ENCODE results near the gene SLC35G2. TPM values are rescaled to one million over a fixed set of nuclear protein-coding genes. Genes with fewer than 3 reads are reported as not detected.
A peak's percentile ranks its signal among the peaks of the same experiment; 100 is the strongest.

SLC35G2 gene
- total and polyA plus RNA-seq, 2 experiments from 2014 or later, result 1.5 to 1.6 TPM

GRCh38 chr3:136780741-136781140, 38.2 kb upstream of the SLC35G2 start:
- Histone ChIP-seq H3K4me1 (ENCODE audit: insufficient read depth) (no peaks in the 10 kb centered on the region), H2AFZ (no peak overlapping the region), H3K4me3 (no peak overlapping the region), H3K9me3 (ENCODE audit: low read depth) (no peaks in the 10 kb centered on the region), H3K9me2 (replicated peaks; ENCODE audit: insufficient read depth) (no peaks in the 10 kb centered on the region), H3K36me3 (replicated peaks; ENCODE audit: insufficient read depth, low read depth) (no peaks in the 10 kb centered on the region), H3K4me2 (no peak overlapping the region), H4K20me1 (ENCODE audit: insufficient read depth, poor library complexity, severe bottlenecking) (no peaks in the 10 kb centered on the region), H3K27ac (no peak overlapping the region), H3K79me2 (no peaks in the 10 kb centered on the region), H3K27me3 (no peaks in the 10 kb centered on the region)
- TF ChIP-seq EZH2phosphoT487 (IDR thresholded peaks at IDR 0.05; ENCODE audit: low read depth, severe bottlenecking, unreplicated experiment), result no peak
- no peak for TF ChIP-seq EZH2 (IDR thresholded peaks at IDR 0.05; ENCODE audit: borderline replicate concordance)
- TF ChIP-seq CTCF (IDR thresholded peaks at IDR 0.05; ENCODE audit: poor library complexity), result no peak
- DNase-seq (ENCODE audit: low spot score), result no peak
- WGBS (ENCODE audit: low lambda C conversion rate, missing lambda C conversion rate), result 94% methylated on average over 4 of the region's 4 CpGs

- Histone ChIP-seq H3K79me2 (no peaks in the 10 kb centered on the region), H3K27ac (no peak overlapping the region), H3K9me2 (replicated peaks; ENCODE audit: insufficient read depth) (no peaks in the 10 kb centered on the region), H2AFZ (no peak overlapping the region), H3K4me2 (no peak overlapping the region), H3K9me3 (ENCODE audit: low read depth) (no peaks in the 10 kb centered on the region), H3K27me3 (no peaks in the 10 kb centered on the region), H4K20me1 (ENCODE audit: insufficient read depth, poor library complexity, severe bottlenecking) (no peaks in the 10 kb centered on the region), H3K36me3 (replicated peaks; ENCODE audit: insufficient read depth, low read depth) (no peaks in the 10 kb centered on the region), H3K4me3 (no peak overlapping the region), H3K4me1 (ENCODE audit: insufficient read depth) (no peaks in the 10 kb centered on the region)
- 70% methylated on average over 5 of the region's 5 CpGs for WGBS (ENCODE audit: low lambda C conversion rate, missing lambda C conversion rate)
- no peak for DNase-seq (ENCODE audit: low spot score)
- TF ChIP-seq EZH2phosphoT487 (IDR thresholded peaks at IDR 0.05; ENCODE audit: low read depth, severe bottlenecking, unreplicated experiment), result no peak
- TF ChIP-seq CTCF (IDR thresholded peaks at IDR 0.05; ENCODE audit: poor library complexity), result no peak
- no peak for TF ChIP-seq EZH2 (IDR thresholded peaks at IDR 0.05; ENCODE audit: borderline replicate concordance)
Measured at GRCh38 chr3:136783708-136784191, 35.2 kb upstream of the SLC35G2 start.

GRCh38 chr3:136787349-136787748, 31.6 kb upstream of the SLC35G2 start:
- H3K4me3 ChIP-seq, result no peak overlapping the region
- no peak overlapping the region for H3K4me2 ChIP-seq
- WGBS (ENCODE audit: low lambda C conversion rate, missing lambda C conversion rate), result 71% methylated on average over 2 of the region's 2 CpGs
- H3K79me2 ChIP-seq, result no peaks in the 10 kb centered on the region
- H3K9me3 ChIP-seq (ENCODE audit: low read depth), result no peaks in the 10 kb centered on the region
- H3K4me1 ChIP-seq (ENCODE audit: insufficient read depth), result no peaks in the 10 kb centered on the region
- no peaks in the 10 kb centered on the region for H4K20me1 ChIP-seq (ENCODE audit: insufficient read depth, poor library complexity, severe bottlenecking)
- peak overlapping the region; percentile 29 for H3K27ac ChIP-seq
- no peak for DNase-seq (ENCODE audit: low spot score)
- no peak overlapping the region for H2AFZ ChIP-seq
- no peaks in the 10 kb centered on the region for H3K36me3 ChIP-seq (replicated peaks; ENCODE audit: insufficient read depth, low read depth)
- TF ChIP-seq CTCF (IDR thresholded peaks at IDR 0.05; ENCODE audit: poor library complexity), result no peak
- TF ChIP-seq EZH2 (IDR thresholded peaks at IDR 0.05; ENCODE audit: borderline replicate concordance), result no peak
- no peaks in the 10 kb centered on the region for H3K27me3 ChIP-seq
- no peaks in the 10 kb centered on the region for H3K9me2 ChIP-seq (replicated peaks; ENCODE audit: insufficient read depth)

GRCh38 chr3:136788154-136788553, 30.8 kb upstream of the SLC35G2 start:
- H3K4me3 ChIP-seq, result no peak overlapping the region
- 96% methylated on average over 1 of the region's 1 CpG for WGBS (ENCODE audit: low lambda C conversion rate, missing lambda C conversion rate)
- no peaks in the 10 kb centered on the region for H4K20me1 ChIP-seq (ENCODE audit: insufficient read depth, poor library complexity, severe bottlenecking)
- H2AFZ ChIP-seq, result no peak overlapping the region
- H3K79me2 ChIP-seq, result no peaks in the 10 kb centered on the region
- no peaks in the 10 kb centered on the region for H3K9me2 ChIP-seq (replicated peaks; ENCODE audit: insufficient read depth)
- TF ChIP-seq EZH2 (IDR thresholded peaks at IDR 0.05; ENCODE audit: borderline replicate concordance) (no peak), CTCF (IDR thresholded peaks at IDR 0.05; ENCODE audit: poor library complexity) (no peak), EZH2phosphoT487 (IDR thresholded peaks at IDR 0.05; ENCODE audit: low read depth, severe bottlenecking, unreplicated experiment) (no peak)
- no peak for DNase-seq (ENCODE audit: low spot score)
- H3K27ac ChIP-seq, result no peak overlapping the region
- no peaks in the 10 kb centered on the region for H3K4me1 ChIP-seq (ENCODE audit: insufficient read depth)
- no peaks in the 10 kb centered on the region for H3K9me3 ChIP-seq (ENCODE audit: low read depth)
- H3K36me3 ChIP-seq (replicated peaks; ENCODE audit: insufficient read depth, low read depth), result no peaks in the 10 kb centered on the region
- no peaks in the 10 kb centered on the region for H3K27me3 ChIP-seq
- H3K4me2 ChIP-seq, result no peak overlapping the region

All from hepatocyte (in vitro differentiated cells).